DMS114 treated with DMSO at 0.1 percent for 48 hours (cell line): ENCODE results near the gene RBM17.
"Not testable (repeated sequence)": the region's sequence is repeated elsewhere in the genome, so short reads cannot be mapped to it uniquely, and the experiment has no call there.

Experiments used
- DNase-seq: peaks from one replicate; lab custom pipeline; 2025; ENCODE audit not compliant: unreplicated experiment; lab: John Stamatoyannopoulos, UW

RBM17 gene

GRCh38 chr10:6109444-6109775 is 20.6 kb downstream of the RBM17 start:
- DNase-seq = no peak

GRCh38 chr10:6110136-6110535 is 21.3 kb downstream of the RBM17 start:
- no peak for DNase-seq

DNA sequence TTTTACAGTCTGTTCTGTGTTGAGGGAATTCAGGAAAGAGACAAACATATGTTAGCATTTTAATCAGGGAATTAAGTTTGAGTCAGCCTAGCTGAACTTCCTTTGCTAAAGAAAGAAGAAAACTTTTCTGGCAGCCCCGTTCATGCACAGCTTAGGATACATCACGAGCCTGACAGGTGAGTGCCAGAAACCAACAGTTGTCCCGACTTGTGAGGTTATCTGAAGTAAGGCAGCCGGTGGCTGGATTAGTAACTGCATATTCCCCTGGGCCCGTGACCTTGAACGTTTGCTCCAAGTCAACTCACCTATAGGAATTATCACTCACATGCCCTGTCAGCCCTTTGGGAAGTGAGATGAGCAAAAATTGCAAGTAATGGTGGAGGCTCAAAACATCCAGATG is 24.1 kb downstream of the RBM17 start:
- DNase-seq = no peak

- no peak for DNase-seq
These were observed 25.5 kb downstream of the RBM17 start for GRCh38 chr10:6114299-6114698.

- DNase-seq = no peak
These were observed 26.0 kb downstream of the RBM17 start for GRCh38 chr10:6114805-6115341.

DNA sequence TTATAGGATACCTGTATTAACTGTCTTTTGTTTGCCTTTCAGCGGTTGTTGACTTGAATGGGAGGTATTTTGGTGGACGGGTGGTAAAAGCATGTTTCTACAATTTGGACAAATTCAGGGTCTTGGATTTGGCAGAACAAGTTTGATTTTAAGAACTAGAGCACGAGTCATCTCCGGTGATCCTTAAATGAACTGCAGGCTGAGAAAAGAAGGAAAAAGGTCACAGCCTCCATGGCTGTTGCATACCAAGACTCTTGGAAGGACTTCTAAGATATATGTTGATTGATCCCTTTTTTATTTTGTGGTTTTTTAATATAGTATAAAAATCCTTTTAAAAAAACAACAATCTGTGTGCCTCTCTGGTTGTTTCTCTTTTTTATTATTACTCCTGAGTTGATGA is 26.6 kb downstream of the RBM17 start:
- no peak for DNase-seq

DNA sequence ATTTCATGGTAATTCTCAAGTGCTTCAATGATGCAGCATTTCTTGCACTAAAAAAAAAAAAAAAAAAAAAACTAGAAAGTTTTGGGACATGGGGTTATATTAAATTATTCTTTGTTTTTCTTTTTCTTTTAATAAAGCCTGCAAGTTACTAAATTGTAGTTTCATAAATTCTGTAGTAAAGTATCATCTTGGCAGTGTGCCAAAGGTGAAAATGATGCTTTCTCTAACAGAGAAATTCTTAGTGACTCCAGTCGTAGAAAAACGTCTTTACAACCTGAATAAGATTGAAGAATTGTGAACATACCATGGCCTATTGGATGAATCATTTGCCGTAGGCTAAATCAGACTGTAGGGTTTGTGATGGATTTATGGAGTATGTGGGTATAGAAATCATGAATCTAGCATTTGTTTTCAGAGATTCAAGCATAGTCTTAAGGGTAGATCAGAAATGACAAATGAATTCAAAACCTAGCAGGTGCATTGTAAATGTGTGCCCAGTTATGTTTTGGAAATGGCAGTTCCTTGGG is 27.1 kb downstream of the RBM17 start:
- no peak for DNase-seq

GRCh38 chr10:6116806-6117205 is 28.0 kb downstream of the RBM17 start:
- DNase-seq = peak; percentile 28

DNA sequence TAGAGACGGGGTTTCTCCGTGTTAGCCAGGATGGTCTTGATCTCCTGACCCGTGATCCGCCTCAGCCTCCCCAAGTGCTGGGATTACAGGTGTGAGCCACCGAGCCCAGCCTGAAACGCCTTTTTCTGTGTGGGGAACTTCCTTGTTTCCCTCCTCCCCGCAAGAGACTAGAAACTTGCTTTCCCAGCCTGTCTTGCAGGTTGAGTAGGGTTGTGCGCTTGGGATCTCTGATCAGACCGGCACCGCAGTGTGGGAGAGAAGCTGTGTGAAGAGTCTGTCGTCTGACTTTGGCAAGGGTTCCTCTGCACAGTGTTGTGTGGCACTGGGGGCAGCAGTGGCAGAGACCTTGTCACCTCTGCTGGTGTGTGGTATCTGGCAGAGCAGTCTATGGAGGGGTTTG is 28.9 kb downstream of the RBM17 start:
- DNase-seq = no peak

GRCh38 chr10:6119423-6119822 is 30.6 kb downstream of the RBM17 start:
- DNase-seq = no peak

GRCh38 chr10:6119962-6120361 is 31.1 kb downstream of the RBM17 start:
- DNase-seq = no peak

DNA sequence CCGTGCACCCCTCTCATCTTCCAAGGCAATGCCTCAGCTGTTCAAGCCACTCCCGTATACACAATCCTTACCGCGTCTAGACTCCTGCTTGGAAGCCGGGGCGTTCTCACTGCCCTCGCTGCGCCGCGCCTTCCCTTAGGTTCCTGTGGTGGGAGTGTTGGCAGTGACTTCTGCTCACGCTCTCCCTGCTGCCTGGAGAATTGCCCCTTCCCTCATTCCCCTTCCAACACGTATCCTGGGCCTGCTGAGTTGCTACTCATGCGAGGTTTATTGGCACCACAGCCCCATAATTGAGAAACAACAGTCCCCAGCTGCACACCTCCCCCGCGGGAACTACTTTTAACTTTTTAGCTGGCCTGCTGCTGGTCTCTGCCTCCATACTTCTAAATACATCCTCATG is 31.9 kb downstream of the RBM17 start:
- no peak for DNase-seq

DNA sequence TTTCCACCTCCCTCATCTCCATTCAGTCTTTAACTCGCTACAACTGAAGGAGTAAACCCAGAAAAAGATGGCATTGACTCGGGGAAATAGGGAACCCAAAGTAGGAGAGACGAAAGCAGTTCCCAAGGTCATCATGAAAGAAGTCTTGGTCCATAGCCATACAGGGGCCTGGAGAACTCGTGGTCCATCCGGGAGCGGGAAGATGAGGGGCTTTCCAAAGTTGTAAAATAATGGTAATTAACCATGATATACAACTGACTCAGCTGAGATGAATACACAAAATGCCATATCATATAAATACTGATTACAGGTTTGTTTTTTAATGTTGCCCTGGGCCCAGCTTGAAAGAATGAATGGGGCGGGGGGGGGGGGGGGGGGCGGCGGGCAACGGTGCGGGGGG is 32.3 kb downstream of the RBM17 start:
- no peak for DNase-seq

GRCh38 chr10:6123532-6123931 is 34.7 kb downstream of the RBM17 start:
- no peak for DNase-seq

- DNase-seq = no peak
These were observed 35.8 kb downstream of the RBM17 start for GRCh38 chr10:6124666-6125065.

GRCh38 chr10:6127461-6127860 is 38.6 kb downstream of the RBM17 start:
- DNase-seq = not testable (repeated sequence)

GRCh38 chr10:6128087-6128486 is 39.3 kb downstream of the RBM17 start:
- no peak for DNase-seq

DNA sequence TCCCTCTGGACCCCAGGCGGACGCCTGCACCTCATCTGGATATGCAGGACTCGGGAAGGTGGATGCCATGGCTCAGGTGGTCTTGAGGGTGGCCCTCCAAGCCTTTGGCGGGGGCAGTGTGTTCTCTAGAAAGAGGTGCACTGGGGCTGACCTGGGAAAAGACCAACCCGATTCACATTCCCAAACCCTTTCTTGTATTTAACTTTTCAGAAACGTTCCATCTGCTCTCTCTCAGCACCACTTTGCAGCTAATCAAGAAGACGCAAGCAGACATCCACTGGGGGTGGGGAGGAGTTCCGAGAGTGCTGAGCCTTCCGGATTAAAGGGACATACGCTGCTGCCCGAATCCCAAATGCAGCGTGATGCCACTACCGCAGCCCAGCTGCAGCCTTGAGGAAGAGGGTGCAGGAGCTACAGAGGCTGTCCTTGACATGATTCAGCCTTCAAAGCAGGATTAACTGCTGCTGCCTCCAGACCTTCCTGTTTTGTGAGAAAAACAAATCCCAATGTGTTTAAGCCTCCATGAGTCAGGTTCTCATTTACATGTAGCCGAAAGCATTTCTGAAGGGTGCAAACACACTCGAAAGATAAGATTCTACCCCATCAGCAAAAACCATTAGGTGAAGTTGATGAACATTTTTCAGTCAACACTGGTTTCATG is 39.9 kb downstream of the RBM17 start:
- no peak for DNase-seq

- DNase-seq = no peak
These were observed 42.1 kb downstream of the RBM17 start for GRCh38 chr10:6130848-6131470.

- no peak for DNase-seq
These were observed 44.7 kb downstream of the RBM17 start for GRCh38 chr10:6133331-6134098.

GRCh38 chr10:6134099-6134823 is 45.4 kb downstream of the RBM17 start:
- DNase-seq = no peak
